Measurements from ENCODE around the gene NPLOC4.

The NPLOC4 gene

GRCh38 chr17:81515530-81516041 lies 121.3 kb downstream of the NPLOC4 start:
- DNase-seq: no peak

GRCh38 chr17:81514739-81515529 lies 122.0 kb downstream of the NPLOC4 start:
- DNase-seq: peak; percentile 78

- no peak for DNase-seq
Measured at GRCh38 chr17:81514489-81514738, 122.5 kb downstream of the NPLOC4 start.

- peak; percentile 61 for DNase-seq
Measured at GRCh38 chr17:81513753-81514488, 123.0 kb downstream of the NPLOC4 start.

GRCh38 chr17:81513372-81513752 lies 123.5 kb downstream of the NPLOC4 start:
- DNase-seq: peak; percentile 46

- peak; percentile 95 for DNase-seq
Measured at GRCh38 chr17:81512562-81513371, 124.1 kb downstream of the NPLOC4 start, which contains the start of gene ACTG1. ACTG1 (minus strand) TSS chr17:81512799; CDS start chr17:81512354, 445 bp downstream.

- DNase-seq: peak; percentile 55
Measured at GRCh38 chr17:81511804-81512561, 124.9 kb downstream of the NPLOC4 start.

GRCh38 chr17:81511554-81511803 lies 125.4 kb downstream of the NPLOC4 start:
- DNase-seq: peak; percentile 32

- DNase-seq: peak; percentile 30
Measured at GRCh38 chr17:81510785-81511553, 125.9 kb downstream of the NPLOC4 start.

GRCh38 chr17:81509972-81510784 lies 126.7 kb downstream of the NPLOC4 start:
- peak; percentile 16 for DNase-seq

GRCh38 chr17:81509207-81509971 lies 127.5 kb downstream of the NPLOC4 start:
- peak; percentile 73 for DNase-seq

GRCh38 chr17:81508639-81509206 lies 128.2 kb downstream of the NPLOC4 start:
- DNase-seq: no peak
